ENCODE measurements around the gene DIABLO.

The DIABLO gene

DNA sequence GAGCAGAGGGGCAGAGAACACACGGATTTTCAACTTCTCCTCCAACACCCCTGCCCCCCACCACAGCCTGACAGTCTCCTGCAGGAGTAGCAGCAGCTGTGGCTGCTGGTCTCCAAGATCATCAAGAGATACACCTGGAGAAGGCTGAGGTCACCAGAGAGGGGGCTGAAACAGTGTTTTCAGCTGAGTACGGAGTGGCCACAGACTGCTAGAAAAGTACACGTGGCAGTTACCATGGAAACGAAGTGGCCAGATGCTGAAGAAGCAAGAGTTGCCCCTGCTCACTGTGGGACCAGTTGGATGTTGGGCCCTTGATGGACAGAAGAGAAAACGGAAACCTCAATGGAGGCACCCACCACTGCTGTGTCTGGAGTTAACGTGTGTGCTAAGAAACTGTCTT, 4.9 kb upstream of the DIABLO start:
- no peak for DNase-seq (ENCODE audit: low spot score)
- TF ChIP-seq, protein P1, sequence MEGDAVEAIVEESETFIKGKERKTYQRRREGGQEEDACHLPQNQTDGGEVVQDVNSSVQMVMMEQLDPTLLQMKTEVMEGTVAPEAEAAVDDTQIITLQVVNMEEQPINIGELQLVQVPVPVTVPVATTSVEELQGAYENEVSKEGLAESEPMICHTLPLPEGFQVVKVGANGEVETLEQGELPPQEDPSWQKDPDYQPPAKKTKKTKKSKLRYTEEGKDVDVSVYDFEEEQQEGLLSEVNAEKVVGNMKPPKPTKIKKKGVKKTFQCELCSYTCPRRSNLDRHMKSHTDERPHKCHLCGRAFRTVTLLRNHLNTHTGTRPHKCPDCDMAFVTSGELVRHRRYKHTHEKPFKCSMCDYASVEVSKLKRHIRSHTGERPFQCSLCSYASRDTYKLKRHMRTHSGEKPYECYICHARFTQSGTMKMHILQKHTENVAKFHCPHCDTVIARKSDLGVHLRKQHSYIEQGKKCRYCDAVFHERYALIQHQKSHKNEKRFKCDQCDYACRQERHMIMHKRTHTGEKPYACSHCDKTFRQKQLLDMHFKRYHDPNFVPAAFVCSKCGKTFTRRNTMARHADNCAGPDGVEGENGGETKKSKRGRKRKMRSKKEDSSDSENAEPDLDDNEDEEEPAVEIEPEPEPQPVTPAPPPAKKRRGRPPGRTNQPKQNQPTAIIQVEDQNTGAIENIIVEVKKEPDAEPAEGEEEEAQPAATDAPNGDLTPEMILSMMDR (IDR thresholded peaks at IDR 0.05; ENCODE audit: extremely low read depth, missing control alignments), result no peak

DNA sequence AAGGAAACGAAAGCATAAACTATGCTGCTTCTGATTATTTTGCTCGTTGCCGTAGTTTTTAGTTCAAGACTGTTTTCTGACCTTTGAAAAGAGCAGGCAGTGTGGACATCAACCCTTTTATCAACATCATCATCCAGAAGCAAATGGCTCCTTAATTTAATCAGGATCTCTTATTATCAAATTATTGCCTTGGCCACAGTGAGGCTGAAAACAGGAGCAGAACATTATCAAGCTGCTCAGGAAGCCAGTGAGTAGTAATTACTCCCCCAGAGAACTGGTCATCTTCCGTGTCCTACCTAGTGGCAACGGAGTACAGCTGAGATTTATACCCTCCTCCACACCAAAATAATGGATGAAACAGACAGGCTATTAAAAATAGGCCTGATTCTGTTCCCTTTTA, 2.2 kb upstream of the DIABLO start:
- TF ChIP-seq, protein P1 (IDR thresholded peaks at IDR 0.05; ENCODE audit: extremely low read depth, missing control alignments), result no peak
- no peak for DNase-seq (ENCODE audit: low spot score)

DNA sequence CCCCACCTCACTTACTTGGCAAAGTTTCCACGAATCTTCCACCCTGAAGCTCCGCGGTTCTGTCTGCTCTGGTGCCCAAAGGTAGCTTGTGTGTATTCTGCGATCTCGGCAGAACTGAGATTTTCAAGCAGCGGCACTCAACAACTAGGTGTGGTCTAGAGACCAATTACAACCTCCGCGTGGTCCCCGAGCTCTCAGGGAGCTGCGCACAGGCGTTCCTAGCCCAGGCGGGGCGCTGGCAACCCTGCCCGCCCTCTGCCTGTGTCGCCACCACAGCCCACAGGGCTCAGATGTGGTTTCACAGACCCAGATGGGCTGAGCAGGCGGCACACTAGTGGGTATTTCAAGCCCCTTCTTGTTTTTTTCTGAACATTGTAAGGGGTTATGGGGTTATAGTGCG, 1.5 kb upstream of the DIABLO start:
- no peak for DNase-seq (ENCODE audit: low spot score)

DNA sequence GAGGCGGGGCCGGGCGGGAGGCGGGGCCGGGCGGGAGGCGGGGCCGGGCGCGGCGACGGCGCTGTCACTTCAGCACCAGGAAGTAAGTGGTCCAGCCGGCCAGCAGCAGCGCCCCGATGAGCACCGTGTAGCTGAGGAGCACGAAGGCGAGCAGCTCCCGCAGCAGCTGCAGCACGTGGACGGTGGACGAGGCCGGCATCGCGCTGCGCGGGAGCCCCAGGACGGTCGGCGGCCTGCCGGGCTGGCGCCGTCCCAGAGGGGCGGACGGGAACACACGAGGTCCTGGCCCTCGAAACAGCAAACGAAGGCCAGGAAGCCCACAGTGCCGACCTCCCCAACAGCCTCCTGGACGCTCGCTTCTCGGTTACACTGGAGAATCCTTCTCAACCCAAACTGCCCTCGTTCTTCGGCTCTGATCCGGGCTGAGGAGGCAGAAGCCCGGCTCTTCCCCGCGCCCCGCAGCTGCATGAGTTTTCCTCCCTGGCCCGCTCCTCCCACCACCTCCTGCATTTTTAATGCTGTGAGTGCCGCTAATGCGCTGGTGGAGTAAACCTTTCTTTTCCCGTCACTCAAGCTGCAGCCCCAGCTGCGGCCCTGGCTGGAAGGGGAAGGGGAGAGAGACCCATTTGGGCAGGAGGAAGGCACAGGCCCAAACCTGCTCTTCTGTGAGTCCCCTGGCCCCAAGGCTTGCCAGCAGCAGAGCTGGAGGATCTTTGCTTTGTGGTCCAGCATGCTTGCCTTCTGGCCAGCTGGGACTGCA, 694 bp upstream of the DIABLO start:
- DNase-seq (ENCODE audit: low spot score), result no peak
- TF ChIP-seq, protein P1 (IDR thresholded peaks at IDR 0.05; ENCODE audit: extremely low read depth, missing control alignments), result no peak

More for the DNA sequence above, 1.5 kb upstream of the DIABLO start:
- TF ChIP-seq, protein P1 (IDR thresholded peaks at IDR 0.05; ENCODE audit: extremely low read depth, missing control alignments), result no peak

DNA sequence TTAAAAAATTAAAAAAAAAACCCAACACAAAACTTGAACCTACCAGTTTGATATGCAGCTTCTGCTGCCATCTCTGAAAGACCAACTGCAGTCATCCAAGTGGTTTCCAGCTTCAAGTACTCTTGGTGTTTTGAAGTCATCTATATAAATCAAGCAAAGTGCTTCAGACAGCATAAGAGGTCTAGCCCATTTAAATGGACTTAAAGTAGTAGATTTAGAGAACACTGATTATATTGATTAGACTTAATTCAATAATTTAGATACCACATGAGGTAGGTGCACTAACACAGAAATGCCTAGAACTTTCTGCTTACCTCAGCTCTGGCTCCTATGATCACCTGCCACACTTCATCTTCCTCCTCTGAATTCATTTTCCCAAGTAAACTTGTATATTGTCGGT, 9.4 kb downstream of the DIABLO start:
- no peak for DNase-seq (ENCODE audit: low spot score)
- TF ChIP-seq, protein P1 (IDR thresholded peaks at IDR 0.05; ENCODE audit: extremely low read depth, missing control alignments), result no peak

DNA sequence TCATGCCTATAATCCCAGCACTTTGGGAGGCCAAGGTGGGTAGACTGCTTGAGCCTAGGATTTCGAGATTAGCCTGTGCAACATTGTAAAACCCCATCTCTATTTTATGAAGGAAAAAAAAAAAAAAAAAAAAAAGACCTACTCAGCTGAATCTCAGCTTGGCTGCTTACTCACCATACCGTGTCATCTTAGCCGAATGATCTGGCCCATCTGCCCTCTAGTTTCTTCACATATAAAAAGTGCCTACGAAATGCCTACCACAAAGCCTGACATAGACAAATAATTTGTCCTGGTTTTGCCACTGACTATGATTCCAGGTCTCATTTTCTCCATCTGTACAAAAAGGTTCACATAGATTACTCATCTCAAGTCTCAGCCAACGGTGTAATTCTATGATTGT, 10.1 kb downstream of the DIABLO start:
- TF ChIP-seq, protein P1 (IDR thresholded peaks at IDR 0.05; ENCODE audit: extremely low read depth, missing control alignments), result no peak
- no peak for DNase-seq (ENCODE audit: low spot score)

DNA sequence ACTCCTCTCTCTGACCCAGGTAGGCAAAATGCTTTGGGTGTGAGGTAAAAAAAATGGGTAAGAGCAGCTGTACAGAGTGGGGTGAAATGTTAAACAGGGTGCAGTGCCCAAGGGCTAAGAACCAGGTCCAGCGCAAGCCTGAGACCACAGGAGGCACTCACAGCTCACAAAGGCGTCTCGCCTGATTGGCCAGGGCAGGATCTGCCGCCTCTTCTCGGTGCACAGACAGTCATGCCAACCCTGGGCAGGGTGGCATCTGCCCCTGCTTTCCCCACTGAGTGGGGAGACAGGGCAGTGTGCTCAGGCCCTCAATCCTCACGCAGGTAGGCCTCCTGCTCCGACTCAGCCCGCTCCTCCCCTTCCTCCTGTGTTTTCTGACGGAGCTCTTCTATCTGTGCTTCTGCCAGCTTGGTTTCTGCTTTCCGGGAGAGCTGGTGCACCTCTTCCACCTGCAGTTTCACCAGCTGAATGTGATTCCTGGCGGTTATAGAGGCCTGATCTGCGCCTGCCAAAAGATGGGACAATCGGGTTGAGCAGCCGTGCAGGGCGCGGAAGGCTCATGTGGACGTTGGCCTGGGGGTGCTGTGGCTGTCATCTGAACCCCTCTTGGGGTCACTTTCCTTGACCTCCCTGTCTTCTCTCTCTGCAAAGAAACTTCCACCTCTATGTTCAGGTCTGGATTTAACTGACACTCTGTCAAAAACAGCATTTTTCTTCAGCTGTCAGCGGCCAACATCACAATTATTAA, 17.6 kb downstream of the DIABLO start:
- TF ChIP-seq, protein P1 (IDR thresholded peaks at IDR 0.05; ENCODE audit: extremely low read depth, missing control alignments), result no peak
- no peak for DNase-seq (ENCODE audit: low spot score)

Measured in GM20000 (cell line).